ENCODE data around the gene TMEM45A. TPM values are rescaled to one million over a fixed set of nuclear protein-coding genes. Genes with fewer than 3 reads are reported as not detected.
A peak's percentile ranks its signal among the peaks of the same experiment; 100 is the strongest.
"Not testable (repeated sequence)": the region's sequence is repeated elsewhere in the genome, so short reads cannot be mapped to it uniquely, and the experiment has no call there.

The TMEM45A gene, protein sequence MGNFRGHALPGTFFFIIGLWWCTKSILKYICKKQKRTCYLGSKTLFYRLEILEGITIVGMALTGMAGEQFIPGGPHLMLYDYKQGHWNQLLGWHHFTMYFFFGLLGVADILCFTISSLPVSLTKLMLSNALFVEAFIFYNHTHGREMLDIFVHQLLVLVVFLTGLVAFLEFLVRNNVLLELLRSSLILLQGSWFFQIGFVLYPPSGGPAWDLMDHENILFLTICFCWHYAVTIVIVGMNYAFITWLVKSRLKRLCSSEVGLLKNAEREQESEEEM
- total RNA-seq (under 1 TPM; 0.17 to 0.65 TPM), total RNA-seq (0 to 0.58 reads per million in 2 donors)

DNA sequence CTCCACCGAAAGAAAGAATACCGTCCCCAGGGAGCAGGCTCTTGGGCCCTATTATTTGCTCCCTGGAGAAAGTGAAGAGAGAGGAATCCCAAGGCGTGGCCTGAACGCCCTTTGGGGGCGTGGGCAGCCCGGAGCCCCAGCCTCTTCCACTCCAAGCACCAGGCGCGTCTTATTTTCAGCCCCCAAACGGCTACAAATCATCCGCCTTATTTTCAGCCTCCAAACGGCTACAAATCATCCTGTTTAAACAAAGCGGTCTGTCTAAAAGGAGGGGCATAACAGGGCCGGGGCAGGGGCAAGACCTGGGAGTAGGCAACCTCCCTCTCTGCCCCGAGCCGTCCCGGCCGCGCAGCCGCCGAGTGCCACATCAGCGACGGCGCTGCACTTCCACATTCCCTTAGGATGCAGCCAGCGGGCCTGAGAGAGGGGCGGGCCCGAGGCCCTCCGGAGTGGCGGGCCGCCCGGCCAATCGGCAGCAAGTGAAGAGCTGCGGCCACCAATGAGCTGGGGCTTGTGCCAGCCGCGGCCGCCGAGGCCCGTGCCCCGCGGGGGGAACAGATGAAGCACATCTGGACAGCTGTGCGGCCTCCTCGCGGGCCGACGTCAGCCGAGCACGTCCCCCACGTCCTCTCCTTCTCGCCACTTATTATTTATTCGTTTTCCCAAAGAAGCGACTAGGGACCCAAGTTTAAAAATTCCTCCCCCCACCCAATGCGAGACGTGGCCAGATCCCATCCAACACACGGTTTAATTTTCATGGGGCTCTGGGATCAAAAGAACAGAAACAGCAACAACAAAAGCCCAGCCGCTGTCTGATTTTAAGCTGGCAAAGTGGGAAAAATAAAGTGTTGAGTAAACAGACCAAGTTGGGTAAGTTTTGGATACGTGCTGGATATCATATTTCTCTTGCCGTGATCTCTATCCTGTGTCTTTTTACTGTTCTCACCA, at the start of gene TMEM45A:
Gene TMEM45A (plus strand): TSS at position 561 of the 948 bp plus-strand sequence. CDS start 62,593 bp downstream, outside the sequence.
- ATAC-seq = peak; percentile 99
- Mint-ChIP-seq H3K4me1 (peaks cover 4% of the 10 kb centered on the region), H3K27ac (peak within 1 kb of the TSS; percentile 74), H3K36me3 (ENCODE audit: low read depth) (peaks cover 2% of the 10 kb centered on the region), H3K27me3 (peaks cover 8% of the 10 kb centered on the region), H3K4me3 (peak within 1 kb of the TSS; percentile 82)
- no peaks in the 10 kb centered on the region for H3K9me3 ChIP-seq (ENCODE audit: control insufficient read depth, low read length, poor library complexity, severe bottlenecking)
- DNase-seq = peak; percentile 53 to 64 (median 59)

DNA sequence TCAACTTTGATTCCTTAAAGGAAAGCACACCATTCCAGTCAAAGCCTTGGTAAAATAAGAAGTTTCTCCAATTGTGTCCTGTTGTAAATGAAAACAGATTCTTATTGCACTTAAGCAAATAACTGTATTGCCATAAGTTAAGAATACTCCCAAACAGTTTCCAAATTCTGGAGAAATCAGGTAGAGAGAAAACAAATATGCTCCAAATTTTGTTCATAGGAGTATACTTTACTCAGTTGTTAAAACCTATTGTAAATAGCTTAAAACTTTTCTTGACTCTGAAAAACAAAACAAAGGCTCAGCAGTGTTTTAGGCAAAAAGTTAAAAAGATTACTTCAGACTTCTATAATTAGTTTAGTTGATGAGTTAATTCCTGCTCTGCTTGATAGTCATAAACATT, 48.7 kb upstream of the TMEM45A start:
- no peak overlapping the region for H3K27ac Mint-ChIP-seq
- H3K9me3 ChIP-seq (ENCODE audit: control insufficient read depth, low read length, poor library complexity, severe bottlenecking) = no peaks in the 10 kb centered on the region
- peaks cover 6% of the 10 kb centered on the region for H3K36me3 Mint-ChIP-seq (ENCODE audit: low read depth)
- H3K4me1 Mint-ChIP-seq = peaks cover 7% of the 10 kb centered on the region
- peaks cover under 1% of the 10 kb centered on the region for H3K27me3 Mint-ChIP-seq
- DNase-seq (no peak), ATAC-seq (no peak)
- H3K4me3 Mint-ChIP-seq = no peak overlapping the region

DNA sequence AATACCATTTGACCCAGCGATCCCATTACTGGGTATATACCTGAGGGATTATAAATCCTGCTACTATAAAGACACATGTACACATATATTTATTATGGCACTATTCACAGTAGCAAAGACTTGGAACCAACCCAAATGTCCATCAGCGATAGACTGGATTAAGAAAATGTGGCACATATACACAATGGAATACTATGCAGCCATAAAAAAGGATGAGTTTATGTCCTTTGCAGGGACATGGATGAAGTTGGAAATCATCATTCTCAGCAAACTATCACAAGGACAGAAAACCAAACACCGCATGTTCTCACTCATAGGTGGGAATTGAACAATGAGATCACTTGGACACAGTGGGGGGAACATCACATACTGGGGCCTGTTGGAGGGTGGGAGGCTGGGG, 45.4 kb upstream of the TMEM45A start:
- not testable (repeated sequence) for H3K27ac Mint-ChIP-seq; H3K9me3 ChIP-seq (ENCODE audit: control insufficient read depth, low read length, poor library complexity, severe bottlenecking); H3K4me1 Mint-ChIP-seq; H3K4me3 Mint-ChIP-seq; H3K36me3 Mint-ChIP-seq (ENCODE audit: low read depth); DNase-seq; ATAC-seq; H3K27me3 Mint-ChIP-seq

DNA sequence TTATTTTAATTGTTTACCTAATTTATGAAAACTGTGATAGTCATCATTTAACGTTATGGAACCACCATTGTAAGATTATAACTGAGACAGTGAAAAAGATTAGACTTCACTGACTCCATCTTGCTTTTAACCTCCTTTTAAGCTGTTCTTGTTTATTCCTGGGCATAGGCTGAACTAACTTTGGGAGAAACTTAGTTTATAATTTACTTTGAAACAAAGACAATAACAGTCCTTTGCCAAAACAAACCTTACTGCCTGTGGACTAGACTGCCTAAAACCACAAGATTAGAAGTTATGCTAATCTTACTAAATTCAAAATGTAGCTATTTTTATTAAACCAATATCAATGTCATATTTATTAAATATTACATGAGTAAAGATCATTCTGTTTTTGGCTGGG, 44.3 kb upstream of the TMEM45A start:
- DNase-seq (no peak), ATAC-seq (no peak)
- Mint-ChIP-seq H3K27ac (no peak overlapping the region), H3K27me3 (no peaks in the 10 kb centered on the region), H3K4me3 (no peak overlapping the region), H3K4me1 (no peaks in the 10 kb centered on the region), H3K36me3 (ENCODE audit: low read depth) (peaks cover 3% of the 10 kb centered on the region)
- H3K9me3 ChIP-seq (ENCODE audit: control insufficient read depth, low read length, poor library complexity, severe bottlenecking) = no peaks in the 10 kb centered on the region

DNA sequence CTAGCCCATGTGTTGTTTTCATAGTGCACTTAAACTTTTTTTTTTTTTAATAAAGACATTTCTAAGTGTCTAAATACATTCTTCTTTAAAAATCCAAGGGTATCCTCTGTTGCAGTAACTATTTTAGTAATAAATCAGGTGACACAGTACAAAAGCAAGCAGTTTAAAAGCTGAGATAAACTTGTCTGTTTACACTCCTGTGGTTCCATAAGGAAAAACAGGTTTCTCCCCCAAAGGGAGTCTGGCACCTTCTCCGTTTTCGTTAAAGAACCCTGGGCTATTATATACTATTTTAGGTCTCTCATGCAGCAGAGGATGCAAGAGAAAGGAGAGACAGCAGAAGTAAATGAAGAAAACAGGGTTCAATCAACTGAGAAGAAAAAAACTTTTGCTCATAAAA, 43.2 kb upstream of the TMEM45A start:
- Mint-ChIP-seq H3K4me1 (no peaks in the 10 kb centered on the region), H3K27me3 (no peaks in the 10 kb centered on the region), H3K27ac (no peak overlapping the region), H3K4me3 (no peak overlapping the region), H3K36me3 (ENCODE audit: low read depth) (peaks cover 3% of the 10 kb centered on the region)
- no peak for DNase-seq
- H3K9me3 ChIP-seq (ENCODE audit: control insufficient read depth, low read length, poor library complexity, severe bottlenecking) = no peaks in the 10 kb centered on the region
- no peak for ATAC-seq

DNA sequence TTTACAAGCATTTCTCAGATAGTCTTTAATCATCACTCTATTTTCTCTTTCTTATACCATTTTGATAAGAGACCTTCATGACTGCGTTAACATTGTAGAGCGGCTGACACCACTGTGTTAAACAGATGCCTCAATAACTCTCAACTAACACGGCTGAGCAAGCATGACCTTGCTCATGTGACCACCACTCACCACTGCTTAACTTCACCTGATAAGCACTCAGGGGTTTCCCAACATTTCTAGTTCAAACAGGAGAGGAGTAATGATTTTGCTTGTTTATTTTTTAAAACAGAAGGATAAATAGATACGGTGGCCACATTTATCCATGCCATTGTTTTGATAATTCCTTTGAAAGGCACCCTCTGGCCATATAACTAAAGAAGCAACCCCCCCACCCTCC, 37.7 kb upstream of the TMEM45A start:
- Mint-ChIP-seq H3K27me3 (peaks cover 5% of the 10 kb centered on the region), H3K4me3 (no peak overlapping the region), H3K27ac (no peak overlapping the region), H3K4me1 (no peaks in the 10 kb centered on the region), H3K36me3 (ENCODE audit: low read depth) (peaks cover 3% of the 10 kb centered on the region)
- no peak for ATAC-seq
- H3K9me3 ChIP-seq (ENCODE audit: control insufficient read depth, low read length, poor library complexity, severe bottlenecking) = no peaks in the 10 kb centered on the region
- no peak for DNase-seq

DNA sequence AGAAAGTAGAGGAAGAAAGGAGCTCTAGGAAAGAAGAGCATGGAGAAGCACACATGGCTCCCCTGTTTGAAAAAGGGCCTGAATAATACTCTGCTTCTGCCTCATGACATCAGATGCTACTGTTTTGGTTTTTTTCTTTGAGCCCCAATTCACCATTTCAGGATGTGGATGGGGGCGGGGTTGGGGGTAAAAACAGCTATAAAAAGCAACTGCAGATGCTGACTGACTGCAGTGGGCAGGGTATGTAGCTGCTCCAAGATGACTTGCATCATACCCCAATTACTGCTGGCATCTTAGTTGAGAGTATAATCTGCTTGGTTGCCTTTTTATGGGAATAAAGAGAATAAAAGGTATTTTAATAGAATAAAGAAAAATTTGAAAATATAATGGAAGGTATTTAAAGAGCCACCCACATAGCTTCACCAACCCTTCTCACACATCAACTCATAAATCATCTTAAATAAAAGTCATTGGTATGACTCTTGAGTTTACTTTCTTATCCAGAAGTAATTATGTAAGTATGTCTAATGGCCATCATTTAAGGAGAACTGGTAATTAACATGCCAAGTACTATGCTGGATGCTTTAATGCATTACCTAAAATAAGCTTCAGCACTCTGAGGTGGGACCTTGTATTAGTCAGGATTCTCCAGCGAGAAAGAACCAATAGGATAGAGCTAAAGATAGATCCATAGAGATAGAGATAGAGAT, 36.4 kb upstream of the TMEM45A start:
- no peak for DNase-seq
- no peak for ATAC-seq
- Mint-ChIP-seq H3K27ac (no peak overlapping the region), H3K4me1 (no peaks in the 10 kb centered on the region), H3K4me3 (no peak overlapping the region), H3K27me3 (peaks cover 7% of the 10 kb centered on the region), H3K36me3 (ENCODE audit: low read depth) (peaks cover 4% of the 10 kb centered on the region)
- H3K9me3 ChIP-seq (ENCODE audit: control insufficient read depth, low read length, poor library complexity, severe bottlenecking) = no peaks in the 10 kb centered on the region

DNA sequence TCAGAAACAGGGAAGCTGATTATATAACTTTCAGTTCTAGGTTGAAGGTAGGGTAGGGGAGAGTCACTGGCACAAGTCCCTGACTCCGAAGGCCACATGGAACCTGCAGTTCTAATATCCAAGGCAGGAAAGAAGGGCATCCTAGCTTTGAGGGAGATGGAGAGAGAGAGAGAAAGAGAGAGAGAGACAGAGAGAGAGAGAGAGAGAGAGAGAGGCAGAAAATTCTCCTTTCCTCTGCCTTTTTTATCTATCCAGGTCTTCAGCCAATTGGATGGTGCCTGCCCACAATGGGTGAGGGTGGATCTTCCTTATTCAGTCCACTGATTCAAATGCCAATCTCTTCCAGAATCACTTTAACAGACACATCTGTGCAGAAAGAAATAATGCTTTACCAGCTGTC, 35.7 kb upstream of the TMEM45A start:
- DNase-seq (no peak), ATAC-seq (no peak)
- H3K27ac Mint-ChIP-seq = no peak overlapping the region
- no peaks in the 10 kb centered on the region for H3K9me3 ChIP-seq (ENCODE audit: control insufficient read depth, low read length, poor library complexity, severe bottlenecking)
- H3K27me3 Mint-ChIP-seq = peaks cover 12% of the 10 kb centered on the region
- H3K4me1 Mint-ChIP-seq = no peaks in the 10 kb centered on the region
- H3K4me3 Mint-ChIP-seq = no peak overlapping the region
- peaks cover 3% of the 10 kb centered on the region for H3K36me3 Mint-ChIP-seq (ENCODE audit: low read depth)

DNA sequence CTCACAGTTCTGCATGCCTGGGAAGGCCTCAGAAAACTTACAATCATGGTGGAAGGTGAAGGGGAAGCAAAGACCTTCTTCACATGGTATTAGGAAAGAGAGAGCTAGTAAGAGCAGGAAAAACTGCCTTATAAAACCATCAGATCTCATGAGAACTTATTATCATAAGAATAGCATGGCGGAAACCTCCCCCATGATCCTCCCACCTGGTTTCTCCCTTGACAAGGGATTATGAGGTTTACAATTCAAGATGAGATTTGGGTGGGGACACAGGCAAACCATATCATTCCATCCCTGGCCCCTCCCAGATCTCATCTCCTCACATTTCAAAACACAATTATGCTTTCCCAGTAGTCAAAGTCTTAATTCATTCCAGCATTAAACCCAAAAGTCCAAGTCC, 34.6 kb upstream of the TMEM45A start:
- Mint-ChIP-seq H3K27me3 (peaks cover 12% of the 10 kb centered on the region), H3K4me3 (no peak overlapping the region), H3K36me3 (ENCODE audit: low read depth) (peaks cover 3% of the 10 kb centered on the region), H3K27ac (no peak overlapping the region), H3K4me1 (no peaks in the 10 kb centered on the region)
- no peak for DNase-seq
- ATAC-seq = no peak
- H3K9me3 ChIP-seq (ENCODE audit: control insufficient read depth, low read length, poor library complexity, severe bottlenecking) = no peaks in the 10 kb centered on the region

DNA sequence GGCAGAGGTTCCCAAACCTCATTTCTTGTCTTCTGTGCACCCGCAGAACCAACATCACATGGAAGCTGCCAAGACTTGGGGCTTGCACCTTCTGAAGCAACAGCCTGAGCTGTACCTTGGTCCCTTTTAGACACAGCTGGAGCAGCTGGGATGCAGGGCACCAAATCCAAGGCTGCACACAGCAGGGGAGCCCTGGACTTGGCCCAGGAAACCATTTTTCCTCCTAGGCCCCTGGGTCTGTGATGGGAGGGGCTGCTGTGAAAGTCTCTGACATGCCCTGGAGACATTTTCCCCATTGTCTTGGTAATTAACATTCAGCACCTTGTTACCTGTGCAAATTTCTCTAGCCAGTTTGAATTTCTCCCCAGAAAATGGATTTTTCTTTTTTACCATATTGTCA, 33.6 kb upstream of the TMEM45A start:
- Mint-ChIP-seq H3K27me3 (peaks cover 18% of the 10 kb centered on the region), H3K4me3 (no peak overlapping the region), H3K4me1 (peaks cover 5% of the 10 kb centered on the region), H3K27ac (no peak overlapping the region), H3K36me3 (ENCODE audit: low read depth) (peaks cover 3% of the 10 kb centered on the region)
- ATAC-seq (no peak), DNase-seq (no peak)
- H3K9me3 ChIP-seq (ENCODE audit: control insufficient read depth, low read length, poor library complexity, severe bottlenecking) = no peaks in the 10 kb centered on the region

DNA sequence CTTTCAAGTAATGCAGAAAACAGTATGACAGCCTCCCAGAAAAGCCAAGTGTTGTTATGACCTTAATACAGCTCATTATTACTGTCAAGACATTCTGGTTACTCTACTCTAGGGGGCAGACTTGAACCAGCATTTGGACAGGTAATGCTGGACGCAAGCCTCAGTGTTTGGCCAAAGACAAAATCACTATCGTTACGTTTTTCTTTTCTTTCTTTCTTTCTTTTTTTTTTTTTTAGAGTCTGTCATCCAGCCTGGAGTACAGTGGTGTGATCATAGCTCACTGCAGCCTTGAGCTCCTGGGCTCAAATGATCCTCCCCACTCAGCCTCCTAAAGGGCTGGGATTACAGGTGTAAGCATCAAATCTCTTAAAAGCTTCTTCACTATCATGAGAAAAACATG, 29.4 kb upstream of the TMEM45A start:
- DNase-seq = no peak
- peaks cover 3% of the 10 kb centered on the region for H3K36me3 Mint-ChIP-seq (ENCODE audit: low read depth)

DNA sequence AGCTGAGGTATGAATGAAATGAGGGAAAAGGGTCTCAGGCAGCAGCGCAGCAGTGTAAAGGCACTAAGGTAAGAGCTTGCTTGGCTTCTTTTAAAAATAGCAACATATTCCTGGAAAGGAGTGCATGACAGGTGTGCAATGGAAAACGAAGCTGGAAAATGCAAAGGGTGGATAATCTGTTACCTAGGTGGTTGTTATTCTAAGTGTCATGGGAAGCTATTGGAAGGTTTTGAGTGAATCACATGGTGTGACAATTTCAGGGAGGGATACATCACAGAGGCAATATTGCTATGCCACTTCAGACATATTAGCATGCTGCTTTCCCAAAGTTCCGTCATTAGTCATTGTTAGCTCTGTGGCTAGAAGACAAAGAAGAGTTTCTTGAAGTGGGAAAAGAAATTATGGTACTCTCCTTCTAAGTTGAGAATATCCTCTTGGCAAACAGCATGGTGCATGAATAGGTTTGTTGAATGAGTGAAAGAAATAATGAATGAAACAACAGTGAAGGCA, 28.7 kb upstream of the TMEM45A start:
- no peaks in the 10 kb centered on the region for H3K9me3 ChIP-seq (ENCODE audit: control insufficient read depth, low read length, poor library complexity, severe bottlenecking)
- Mint-ChIP-seq H3K27ac (no peak overlapping the region), H3K4me1 (peaks cover 15% of the 10 kb centered on the region), H3K36me3 (ENCODE audit: low read depth) (peaks cover 3% of the 10 kb centered on the region), H3K4me3 (no peak overlapping the region), H3K27me3 (peaks cover 18% of the 10 kb centered on the region)
- DNase-seq (no peak), ATAC-seq (no peak)

More for the DNA sequence above, 29.4 kb upstream of the TMEM45A start:
- H3K9me3 ChIP-seq (ENCODE audit: control insufficient read depth, low read length, poor library complexity, severe bottlenecking) = no peaks in the 10 kb centered on the region
- H3K27me3 Mint-ChIP-seq = peaks cover 18% of the 10 kb centered on the region
- peak; percentile 60 for ATAC-seq
- H3K4me3 Mint-ChIP-seq = no peak overlapping the region
- peaks cover 15% of the 10 kb centered on the region for H3K4me1 Mint-ChIP-seq
- no peak overlapping the region for H3K27ac Mint-ChIP-seq
